IMR-90 (cell line): Measurements from ENCODE around the gene PCDHGA4. TPM values are rescaled to one million over a fixed set of nuclear protein-coding genes. Genes with fewer than 3 reads are reported as not detected.

Experiments
- ATAC-seq: fragments of 200-7000 bp; cut with Tn5 transposase; 2 replicates; pipeline ENCODE4 v1.9.1; 2020; ENCODE audit warnings: low read depth, mild to moderate bottlenecking, moderate library complexity
- BruUV-seq: library from RNA; stranded (reverse); fragments of 400-500 nt; replicated peaks from 2 replicates; lab custom pipeline; 2021; lab: Mats Ljungman, UMichigan
- CTCF ChIA-PET: fragments of 300-600 bp; formaldehyde crosslinking; extraction: SDS; loops from one replicate; lab custom pipeline; 2021; ENCODE audit warnings: antibody characterized with exemption; lab: Yijun Ruan, JAX
- POLR2A ChIA-PET: fragments of 300-600 bp; sonication (Branson Sonifier 250); formaldehyde crosslinking; loops from one replicate; lab custom pipeline; 2022; ENCODE audit warnings: antibody characterized with exemption; ENCODE audit not compliant: unreplicated experiment; lab: Charles Lee
- DNase-seq: peaks from one replicate; pipeline ENCODE4 v3.0.0; 2013
- H2AFZ ChIP-seq: replicated peaks from 2 replicates; pipeline ENCODE3; 2013; ENCODE audit warnings: low read length, mild to moderate bottlenecking; ENCODE audit not compliant: poor library complexity
- H2AK5ac ChIP-seq: 2 replicates; pipeline ENCODE4 v1.6.1; 2013; ENCODE audit warnings: low read depth, low read length, inconsistent platforms
- H2AK9ac ChIP-seq: replicated peaks from 2 replicates; pipeline ENCODE3; 2013; ENCODE audit warnings: mild to moderate bottlenecking, low read depth, low read length, moderate library complexity; ENCODE audit not compliant: poor library complexity
- H2BK120ac ChIP-seq: 2 replicates; pipeline ENCODE4 v1.6.1; 2013; ENCODE audit warnings: low read depth, low read length, inconsistent platforms
- H2BK15ac ChIP-seq: 3 replicates; pipeline ENCODE4 v1.6.1; 2013; ENCODE audit warnings: low read depth, low read length, inconsistent platforms
- H2BK20ac ChIP-seq: 2 replicates; pipeline ENCODE4 v1.6.1; 2013; ENCODE audit warnings: low read depth, mild to moderate bottlenecking, inconsistent platforms, low read length, moderate library complexity
- H2BK5ac ChIP-seq: 2 replicates; pipeline ENCODE4 v1.6.1; 2013; ENCODE audit warnings: mild to moderate bottlenecking, low read depth, low read length, inconsistent platforms; ENCODE audit not compliant: poor library complexity, severe bottlenecking
- H3K14ac ChIP-seq: replicated peaks from 2 replicates; pipeline ENCODE4 v1.6.1; 2013; ENCODE audit warnings: low read depth, low read length, inconsistent platforms
- H3K18ac ChIP-seq: 2 replicates; pipeline ENCODE4 v1.6.1; 2013; ENCODE audit warnings: low read depth, low read length, control low read depth
- H3K23ac ChIP-seq: 2 replicates; pipeline ENCODE4 v1.6.1; 2013; ENCODE audit warnings: low read depth, low read length, inconsistent platforms
- H3K27ac ChIP-seq: 2 replicates; pipeline ENCODE4 v1.5.1; 2013; ENCODE audit warnings: mild to moderate bottlenecking, control low read depth, low read length; ENCODE audit not compliant: insufficient read depth
- H3K27me3 ChIP-seq: 2 replicates; pipeline ENCODE4 v1.6.1; 2013; ENCODE audit warnings: low read length; ENCODE audit not compliant: control insufficient read depth, insufficient read depth
- H3K36me3 ChIP-seq: 2 replicates; pipeline ENCODE4 v1.6.1; 2013; ENCODE audit warnings: low read length, mixed read lengths; ENCODE audit not compliant: control insufficient read depth, insufficient read depth
- H3K4ac ChIP-seq: 2 replicates; pipeline ENCODE4 v1.6.1; 2013; ENCODE audit warnings: low read depth, low read length, inconsistent platforms
- H3K4me1 ChIP-seq: 2 replicates; pipeline ENCODE4 v1.6.1; 2013; ENCODE audit warnings: low read length, mixed read lengths; ENCODE audit not compliant: control insufficient read depth, insufficient read depth
- H3K4me2 ChIP-seq: 2 replicates; pipeline ENCODE4 v1.6.1; 2013; ENCODE audit warnings: low read depth, mild to moderate bottlenecking, control low read depth, low read length, moderate library complexity
- H3K4me3 ChIP-seq: 2 replicates; pipeline ENCODE4 v1.5.1; 2013; ENCODE audit warnings: low read depth, mild to moderate bottlenecking, control low read depth, low read length, moderate library complexity; ENCODE audit not compliant: insufficient read depth
- H3K56ac ChIP-seq: 2 replicates; pipeline ENCODE4 v1.6.1; 2013; ENCODE audit warnings: low read length, inconsistent platforms; ENCODE audit not compliant: insufficient read depth; ENCODE audit errors: extremely low read depth
- H3K79me1 ChIP-seq, 2 experiments: 2 replicates each; pipeline ENCODE4 v1.6.1; 2013; ENCODE audit warnings: low read length in 2 of 2, inconsistent platforms in 1 of 2, low read depth in 1 of 2
- H3K9ac ChIP-seq: 2 replicates; pipeline ENCODE4 v1.6.1; 2013; ENCODE audit warnings: low read depth, low read length, control low read depth
- H3K9me1 ChIP-seq: 2 replicates; pipeline ENCODE4 v1.6.1; 2013; ENCODE audit warnings: low read length, inconsistent platforms; ENCODE audit not compliant: insufficient read depth
- H3K9me3 ChIP-seq: 2 replicates; pipeline ENCODE4 v1.6.1; 2013; ENCODE audit warnings: low read length; ENCODE audit not compliant: control insufficient read depth, insufficient read depth
- H4K20me1 ChIP-seq: 2 replicates; pipeline ENCODE4 v1.6.1; 2013; ENCODE audit warnings: low read length, inconsistent platforms; ENCODE audit not compliant: insufficient read depth
- H4K5ac ChIP-seq: 2 replicates; pipeline ENCODE4 v1.6.1; 2013; ENCODE audit warnings: mild to moderate bottlenecking, low read depth, low read length, control low read depth
- H4K8ac ChIP-seq, 2 experiments: 2 replicates each; pipeline ENCODE4 v1.6.1; 2013; ENCODE audit warnings: low read depth in 2 of 2, low read length in 2 of 2, control low read depth in 1 of 2, inconsistent platforms in 1 of 2
- H4K91ac ChIP-seq: 2 replicates; pipeline ENCODE4 v1.6.1; 2013; ENCODE audit warnings: low read depth, low read length, inconsistent platforms; ENCODE audit not compliant: insufficient read depth
- BHLHE40 ChIP-seq: fragments of 150-350 bp; IDR thresholded peaks from 2 replicates; pipeline ENCODE4 v1.6.1; 2016; ENCODE audit warnings: mild to moderate bottlenecking, low read depth, low read length
- CEBPB ChIP-seq: IDR thresholded peaks from 2 replicates; pipeline ENCODE4 v1.6.1; 2012; ENCODE audit warnings: low read depth, low read length, improper control_type of control experiment
- CHD1 ChIP-seq: IDR thresholded peaks from 2 replicates; pipeline ENCODE4 v1.6.1; 2012; ENCODE audit warnings: low read depth, low read length, improper control_type of control experiment
- FOS ChIP-seq: fragments of 150-350 bp; IDR thresholded peaks from 2 replicates; pipeline ENCODE4 v1.6.1; 2016; ENCODE audit warnings: low read depth, low read length
- MAFK ChIP-seq: IDR thresholded peaks from 2 replicates; pipeline ENCODE4 v1.6.1; 2012; ENCODE audit warnings: low read depth, low read length, improper control_type of control experiment
- MAZ ChIP-seq: IDR thresholded peaks from 2 replicates; pipeline ENCODE4 v1.6.1; 2012; ENCODE audit warnings: low read depth, mild to moderate bottlenecking, low read length, improper control_type of control experiment, moderate library complexity, borderline replicate concordance
- MXI1 ChIP-seq: IDR thresholded peaks from 2 replicates; pipeline ENCODE4 v1.6.1; 2012; ENCODE audit warnings: low read depth, mild to moderate bottlenecking, low read length, moderate library complexity, borderline replicate concordance
- NFE2L2 ChIP-seq: fragments of 150-350 bp; IDR thresholded peaks from 2 replicates; pipeline ENCODE4 v1.6.1; 2016; ENCODE audit warnings: low read depth, mild to moderate bottlenecking, low read length
- POLR2A ChIP-seq: IDR thresholded peaks from 2 replicates; pipeline ENCODE4 v1.6.1; 2012; ENCODE audit warnings: mild to moderate bottlenecking, low read depth, low read length
- RAD21 ChIP-seq: IDR thresholded peaks from 2 replicates; pipeline ENCODE4 v1.6.1; 2012; ENCODE audit warnings: low read length, improper control_type of control experiment
- RCOR1 ChIP-seq: IDR thresholded peaks from 2 replicates; pipeline ENCODE4 v1.6.1; 2012; ENCODE audit warnings: mild to moderate bottlenecking, low read length, improper control_type of control experiment; ENCODE audit not compliant: insufficient replicate concordance
- RFX5 ChIP-seq: IDR thresholded peaks from 2 replicates; pipeline ENCODE4 v1.8.0; 2012; ENCODE audit warnings: low read depth, mild to moderate bottlenecking, low read length, moderate library complexity
- SMC3 ChIP-seq: fragments of 150-350 bp; IDR thresholded peaks from 2 replicates; pipeline ENCODE4 v1.6.1; 2016; ENCODE audit warnings: low read depth, mild to moderate bottlenecking, antibody characterized with exemption, low read length, moderate library complexity
- WGBS, 2 experiments: methylation state at CpG; one replicate each; pipeline versions ENCODE4 v1.1.5 to v1.1.7; 2013; ENCODE audit warnings: missing lambda C conversion rate in 2 of 2; ENCODE audit not compliant: insufficient read length in 1 of 2; ENCODE audit errors: extremely low coverage in 2 of 2; 5-methylcytosine and 5-hydroxymethylcytosine counted together
- dilution Hi-C: fragments of 300-500 bp; cut with HindIII; formaldehyde crosslinking; loops from one replicate; pipeline ENCODE4 v1.14.3; 2018; ENCODE audit warnings: low sequenced_read_pairs; ENCODE audit not compliant: unreplicated experiment
- in situ Hi-C: fragments of 300-500 bp; cut with MboI; formaldehyde crosslinking; loops from 3 replicates; pipeline ENCODE4 v1.14.3; 2019; ENCODE audit warnings: low sequenced_read_pairs, inconsistent platforms, mixed read lengths
- intact Hi-C: fragments of 100-400 bp; cut with micrococcal nuclease; formaldehyde crosslinking; loops from 2 replicates; pipeline ENCODE4 v1.10.0; 2022
- polyA plus RNA-seq, 3 experiments: library from polyadenylated mRNA; depleted of rRNA; stranded (reverse); fragments of >200 nt; gene quantifications; 2 replicates each; pipeline ENCODE4 v1.2.3, GENCODE V29; 2012; ENCODE audit warnings: low replicate concordance in 1 of 3
- total RNA-seq: library from RNA; depleted of rRNA; stranded (reverse); fragments of >200 nt; gene quantifications from 2 replicates; pipeline ENCODE4 v1.2.3, GENCODE V29; 2012
- TF ChIP-seq, protein P1 (sequence below): conservative IDR thresholded peaks from 2 replicates; pipeline ENCODE4 v1.5.1; 2012; ENCODE audit warnings: mild to moderate bottlenecking, low read depth, low read length, improper control_type of control experiment
- TF ChIP-seq, protein P2 (sequence below): fragments of 150-350 bp; IDR thresholded peaks from 2 replicates; pipeline ENCODE4 v1.6.1; 2016; ENCODE audit warnings: low read depth, mild to moderate bottlenecking, low read length, moderate library complexity, borderline replicate concordance
- TF ChIP-seq, protein P3 (sequence below): fragments of 150-350 bp; IDR thresholded peaks from 2 replicates; pipeline ENCODE4 v1.6.1; 2017; ENCODE audit warnings: mild to moderate bottlenecking, antibody characterized with exemption, low read length, low read depth

PCDHGA4 gene
- total and polyA plus RNA-seq, 2 of the 4 experiments (the other 2 are of a cell fraction) = 3.5 to 5.4 TPM

DNA sequence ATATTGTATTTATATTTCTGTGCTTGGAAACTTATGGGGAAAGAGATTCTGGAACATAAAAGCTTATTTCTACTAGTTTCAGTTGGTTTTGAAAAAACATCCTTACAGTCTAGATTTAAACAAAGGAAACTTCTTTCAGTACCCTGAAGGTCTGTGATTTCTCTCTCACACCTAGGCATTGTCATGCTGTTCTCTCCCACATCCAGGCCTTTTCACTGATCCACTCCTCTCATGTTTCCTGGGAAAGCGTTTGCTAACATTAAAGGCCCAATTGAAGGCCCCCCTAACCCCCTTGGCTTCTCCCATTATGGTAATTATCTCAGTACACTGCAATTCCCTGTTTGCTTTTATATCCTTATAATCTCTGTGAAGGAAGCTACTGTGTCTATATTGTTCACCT is 12.0 kb upstream of the PCDHGA4 start:
- Histone ChIP-seq H3K27me3 (no peaks in the 10 kb centered on the region; the same call in 1 of the 2 replicates), H3K4me3 (no peak overlapping the region), H2AK9ac (no peak overlapping the region), H3K4me1 (no peaks in the 10 kb centered on the region), H4K20me1 (no peaks in the 10 kb centered on the region), H2AK5ac (no peak overlapping the region), H4K5ac (no peak overlapping the region), H3K79me1 (no peaks in the 10 kb centered on the region), H2AFZ (no peak overlapping the region), H3K4me2 (peak overlapping the region; percentile 32; the same call in 1 of the 2 replicates), H2BK120ac (no peak overlapping the region), H2BK15ac (no peak overlapping the region), H3K36me3 (peaks cover 4% of the 10 kb centered on the region; the same call in 1 of the 2 replicates), H3K23ac (no peak overlapping the region), H3K9me1 (no peaks in the 10 kb centered on the region), H3K9ac (no peak overlapping the region), H4K8ac (no peak overlapping the region), H3K14ac (no peak overlapping the region), H2BK20ac (no peak overlapping the region), H3K27ac (no peak overlapping the region), H2BK5ac (no peak overlapping the region), H3K9me3 (peaks cover 49% of the 10 kb centered on the region), H3K56ac (no peak overlapping the region), H4K91ac (no peak overlapping the region), H3K18ac (no peak overlapping the region), H3K4ac (no peak overlapping the region)
- BruUV-seq = no TSS peak
- ATAC-seq (no peak), DNase-seq (no peak)
- POLR2A ChIA-PET = interaction anchor here (0.6 kb wide), 1 partner anchor 653 kb away, joined by 4 read pairs; no protein-coding TSS in a partner anchor
- CTCF ChIA-PET = interaction anchor here (1.0 kb wide), 1 partner anchor 225 kb away, joined by 4 read pairs; no protein-coding TSS in a partner anchor
- dilution Hi-C loops = no loop called here
- TF ChIP-seq FOS (no peak), SMC3 (no peak), CEBPB (no peak), POLR2A (no peak), MAZ (no peak), RFX5 (no peak), MAFK (no peak), BHLHE40 (no peak), RCOR1 (no peak), NFE2L2 (no peak), RAD21 (no peak), MXI1 (no peak), CHD1 (no peak)
- TF ChIP-seq, protein P1, sequence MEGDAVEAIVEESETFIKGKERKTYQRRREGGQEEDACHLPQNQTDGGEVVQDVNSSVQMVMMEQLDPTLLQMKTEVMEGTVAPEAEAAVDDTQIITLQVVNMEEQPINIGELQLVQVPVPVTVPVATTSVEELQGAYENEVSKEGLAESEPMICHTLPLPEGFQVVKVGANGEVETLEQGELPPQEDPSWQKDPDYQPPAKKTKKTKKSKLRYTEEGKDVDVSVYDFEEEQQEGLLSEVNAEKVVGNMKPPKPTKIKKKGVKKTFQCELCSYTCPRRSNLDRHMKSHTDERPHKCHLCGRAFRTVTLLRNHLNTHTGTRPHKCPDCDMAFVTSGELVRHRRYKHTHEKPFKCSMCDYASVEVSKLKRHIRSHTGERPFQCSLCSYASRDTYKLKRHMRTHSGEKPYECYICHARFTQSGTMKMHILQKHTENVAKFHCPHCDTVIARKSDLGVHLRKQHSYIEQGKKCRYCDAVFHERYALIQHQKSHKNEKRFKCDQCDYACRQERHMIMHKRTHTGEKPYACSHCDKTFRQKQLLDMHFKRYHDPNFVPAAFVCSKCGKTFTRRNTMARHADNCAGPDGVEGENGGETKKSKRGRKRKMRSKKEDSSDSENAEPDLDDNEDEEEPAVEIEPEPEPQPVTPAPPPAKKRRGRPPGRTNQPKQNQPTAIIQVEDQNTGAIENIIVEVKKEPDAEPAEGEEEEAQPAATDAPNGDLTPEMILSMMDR = no peak
- TF ChIP-seq, protein P2, sequence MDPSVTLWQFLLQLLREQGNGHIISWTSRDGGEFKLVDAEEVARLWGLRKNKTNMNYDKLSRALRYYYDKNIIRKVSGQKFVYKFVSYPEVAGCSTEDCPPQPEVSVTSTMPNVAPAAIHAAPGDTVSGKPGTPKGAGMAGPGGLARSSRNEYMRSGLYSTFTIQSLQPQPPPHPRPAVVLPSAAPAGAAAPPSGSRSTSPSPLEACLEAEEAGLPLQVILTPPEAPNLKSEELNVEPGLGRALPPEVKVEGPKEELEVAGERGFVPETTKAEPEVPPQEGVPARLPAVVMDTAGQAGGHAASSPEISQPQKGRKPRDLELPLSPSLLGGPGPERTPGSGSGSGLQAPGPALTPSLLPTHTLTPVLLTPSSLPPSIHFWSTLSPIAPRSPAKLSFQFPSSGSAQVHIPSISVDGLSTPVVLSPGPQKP = no peak
- TF ChIP-seq, protein P3, sequence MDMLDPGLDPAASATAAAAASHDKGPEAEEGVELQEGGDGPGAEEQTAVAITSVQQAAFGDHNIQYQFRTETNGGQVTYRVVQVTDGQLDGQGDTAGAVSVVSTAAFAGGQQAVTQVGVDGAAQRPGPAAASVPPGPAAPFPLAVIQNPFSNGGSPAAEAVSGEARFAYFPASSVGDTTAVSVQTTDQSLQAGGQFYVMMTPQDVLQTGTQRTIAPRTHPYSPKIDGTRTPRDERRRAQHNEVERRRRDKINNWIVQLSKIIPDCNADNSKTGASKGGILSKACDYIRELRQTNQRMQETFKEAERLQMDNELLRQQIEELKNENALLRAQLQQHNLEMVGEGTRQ = no peak
- intact Hi-C loops = no loop called here
- in situ Hi-C loops = no loop called here
- WGBS, 2 experiments = no CpG with 5 or more reads among the region's 1 CpG
